Muscle of leg (tissue), 11 donors: ENCODE measurements around the gene C10orf90. TPM values are rescaled to one million over a fixed set of nuclear protein-coding genes. Genes with fewer than 3 reads are reported as not detected.

Experiments used
- DNase-seq: peaks from one replicate; pipeline ENCODE4 v3.0.0; 2013
- H3K27ac ChIP-seq: one replicate; pipeline ENCODE4 v1.5.1; 2013; ENCODE audit warnings: mild to moderate bottlenecking, low read length, control low read depth
- H3K27me3 ChIP-seq: one replicate; pipeline ENCODE4 v1.6.1; 2013; ENCODE audit warnings: low read length; ENCODE audit not compliant: control insufficient read depth, insufficient read depth
- H3K36me3 ChIP-seq: one replicate; pipeline ENCODE4 v1.6.1; 2013; ENCODE audit warnings: low read length; ENCODE audit not compliant: control insufficient read depth, insufficient read depth
- H3K4me1 ChIP-seq: one replicate; pipeline ENCODE4 v1.6.1; 2013; ENCODE audit warnings: low read length; ENCODE audit not compliant: control insufficient read depth, insufficient read depth
- H3K4me3 ChIP-seq: one replicate; pipeline ENCODE4 v1.5.1; 2013; ENCODE audit warnings: low read length, control low read depth
- H3K9me3 ChIP-seq: replicated peaks from 2 replicates; pipeline ENCODE4 v1.6.1; 2013; ENCODE audit warnings: low read depth, low read length; ENCODE audit not compliant: control insufficient read depth
- WGBS: methylation state at CpG from one replicate; pipeline ENCODE4 v1.1.5; 2013; ENCODE audit warnings: missing lambda C conversion rate; ENCODE audit not compliant: insufficient coverage; 5-methylcytosine and 5-hydroxymethylcytosine counted together
- polyA plus RNA-seq, 8 donors: library from polyadenylated mRNA; unstranded; fragments of 120-200 nt; gene quantifications; one replicate each; pipeline versions ENCODE4 v1.2.1 to v1.2.3, GENCODE V29; 2013; ENCODE audit warnings: inconsistent platforms in 1 of 8, low replicate concordance in 1 of 8; ENCODE audit not compliant: insufficient read length in 8 of 8, insufficient read depth in 1 of 8
- total RNA-seq: library from RNA; stranded (reverse); fragments of 120-200 nt; gene quantifications from one replicate; pipeline ENCODE4 v1.2.4, GENCODE V29; 2013

C10orf90 gene
- total and polyA plus RNA-seq, 9 donors, result 0.53 to 1.1 (median 0.80) TPM

DNA sequence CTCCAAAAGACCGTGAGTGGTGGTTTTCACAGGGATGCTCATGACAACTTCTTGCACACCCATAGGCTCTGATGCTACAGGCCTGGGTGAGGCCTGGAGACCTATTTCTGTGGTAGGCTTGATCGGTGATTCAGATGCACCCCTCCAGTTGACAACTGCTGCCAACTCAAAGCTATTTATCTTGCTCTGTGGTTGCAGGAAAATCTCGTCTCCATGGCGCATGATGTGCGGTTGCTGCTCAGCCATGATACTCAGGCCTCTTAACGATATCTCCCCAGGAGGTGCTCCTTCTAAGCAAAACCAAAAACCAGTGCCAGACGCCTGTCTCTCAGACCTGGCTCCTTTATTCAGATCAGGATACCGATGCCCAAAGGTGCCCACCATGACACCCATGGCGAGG, 31.4 kb downstream of the C10orf90 start:
- WGBS, result 95% methylated on average over 4 of the region's 9 CpGs
- Histone ChIP-seq H3K4me3 (no peak overlapping the region), H3K27ac (no peak overlapping the region), H3K9me3 (no peaks in the 10 kb centered on the region), H3K27me3 (no peaks in the 10 kb centered on the region), H3K36me3 (no peaks in the 10 kb centered on the region), H3K4me1 (peaks cover 3% of the 10 kb centered on the region)
- no peak for DNase-seq

DNA sequence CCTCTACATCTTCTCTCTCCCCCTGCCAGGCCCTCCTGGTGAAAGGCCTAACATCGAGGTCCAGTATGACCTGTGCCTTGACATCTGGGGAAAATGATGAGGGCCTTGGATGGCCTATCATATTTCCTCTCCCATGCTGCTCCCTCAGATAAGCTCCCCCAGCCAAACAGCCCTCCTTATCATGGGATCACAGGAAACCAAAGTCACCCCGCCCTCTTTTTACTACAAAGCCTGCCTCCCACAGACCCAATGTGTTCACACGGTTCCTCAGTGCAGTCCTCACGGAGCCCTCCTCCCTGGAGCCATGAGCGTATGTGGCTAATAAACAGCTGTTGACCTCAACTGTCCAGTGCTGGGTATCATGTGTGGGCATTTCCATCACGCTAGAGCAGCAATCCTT, 32.0 kb downstream of the C10orf90 start:
- 89% methylated on average over 3 of the region's 6 CpGs for WGBS
- no peaks in the 10 kb centered on the region for H3K27me3 ChIP-seq

DNA sequence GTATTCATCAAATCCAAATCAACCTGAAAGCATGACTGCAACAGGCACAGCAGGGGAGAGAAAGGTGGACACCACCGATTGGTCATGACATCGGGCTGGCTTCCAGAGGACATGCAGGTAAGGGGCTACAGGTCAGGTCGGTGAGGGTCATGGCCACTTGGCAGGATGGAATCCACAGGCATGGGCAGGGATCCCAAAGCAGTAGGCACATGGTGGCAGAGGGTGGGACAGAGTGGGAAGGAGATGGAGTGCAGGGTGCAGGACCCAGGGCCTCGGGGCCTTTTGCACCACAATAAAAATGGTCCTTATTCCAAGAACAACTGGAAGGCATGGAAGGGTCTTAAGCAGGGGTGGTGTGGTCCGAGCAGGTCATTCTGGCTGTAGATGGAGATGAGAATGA, 33.0 kb downstream of the C10orf90 start:
- H3K36me3 ChIP-seq, result no peaks in the 10 kb centered on the region
- WGBS, result 94% methylated on average over 4 of the region's 5 CpGs
- DNase-seq, result no peak
- H3K27me3 ChIP-seq, result no peaks in the 10 kb centered on the region
- H3K9me3 ChIP-seq, result no peaks in the 10 kb centered on the region
- peaks cover 3% of the 10 kb centered on the region for H3K4me1 ChIP-seq
- no peak overlapping the region for H3K27ac ChIP-seq
- H3K4me3 ChIP-seq, result no peak overlapping the region

More for the DNA sequence above, 32.0 kb downstream of the C10orf90 start:
- Histone ChIP-seq H3K4me1 (peaks cover 3% of the 10 kb centered on the region), H3K9me3 (no peaks in the 10 kb centered on the region), H3K36me3 (no peaks in the 10 kb centered on the region), H3K27ac (no peak overlapping the region), H3K4me3 (no peak overlapping the region)
- no peak for DNase-seq

DNA sequence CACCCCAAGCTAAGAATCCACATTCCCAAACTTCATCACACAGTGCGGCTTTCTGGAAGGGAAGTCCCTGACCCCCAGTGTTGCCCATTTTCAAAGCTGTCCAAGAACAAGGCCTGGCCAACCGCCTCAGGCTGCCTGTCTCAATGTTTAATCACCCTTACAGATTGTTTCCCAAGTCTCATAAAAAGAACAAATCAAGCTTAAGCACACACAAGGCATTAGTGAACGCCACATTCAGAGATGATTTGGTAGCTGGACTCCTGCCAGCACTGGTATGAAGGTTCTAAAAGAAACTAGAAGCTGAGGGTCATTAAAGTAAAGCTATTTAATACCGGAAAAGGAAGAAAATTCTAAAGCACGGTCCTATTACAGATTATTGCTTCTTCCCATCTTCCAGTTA, 35.6 kb downstream of the C10orf90 start:
- no peak for DNase-seq
- no peaks in the 10 kb centered on the region for H3K36me3 ChIP-seq
- H3K9me3 ChIP-seq, result no peaks in the 10 kb centered on the region
- 40% methylated on average over 1 of the region's 5 CpGs for WGBS
- peaks cover 3% of the 10 kb centered on the region for H3K4me1 ChIP-seq
- H3K27ac ChIP-seq, result no peak overlapping the region
- H3K27me3 ChIP-seq, result no peaks in the 10 kb centered on the region
- H3K4me3 ChIP-seq, result no peak overlapping the region

DNA sequence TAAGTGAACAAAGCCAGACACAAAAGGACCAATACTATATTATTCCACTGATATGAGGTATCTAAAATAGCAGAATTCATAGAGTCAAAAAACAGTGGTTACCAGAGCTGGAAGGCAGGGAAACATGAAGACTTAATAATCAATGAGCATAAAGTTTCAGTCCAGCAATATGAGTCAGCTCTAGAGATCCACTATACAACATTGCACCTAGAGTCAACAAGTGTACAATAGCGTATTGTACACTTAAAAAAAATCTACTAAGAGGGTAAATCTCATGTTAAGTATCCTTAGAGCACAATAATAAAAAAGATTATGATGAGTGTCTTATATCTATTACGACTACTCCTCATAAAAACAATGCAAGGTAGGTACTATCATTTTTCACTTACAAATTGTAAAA, 36.1 kb downstream of the C10orf90 start:
- H3K4me1 ChIP-seq, result peaks cover 3% of the 10 kb centered on the region
- no CpG with 5 or more reads among the region's 2 CpGs for WGBS
- no peaks in the 10 kb centered on the region for H3K36me3 ChIP-seq
- H3K9me3 ChIP-seq, result no peaks in the 10 kb centered on the region
- no peaks in the 10 kb centered on the region for H3K27me3 ChIP-seq
- DNase-seq, result no peak
- H3K27ac ChIP-seq, result no peak overlapping the region
- no peak overlapping the region for H3K4me3 ChIP-seq

DNA sequence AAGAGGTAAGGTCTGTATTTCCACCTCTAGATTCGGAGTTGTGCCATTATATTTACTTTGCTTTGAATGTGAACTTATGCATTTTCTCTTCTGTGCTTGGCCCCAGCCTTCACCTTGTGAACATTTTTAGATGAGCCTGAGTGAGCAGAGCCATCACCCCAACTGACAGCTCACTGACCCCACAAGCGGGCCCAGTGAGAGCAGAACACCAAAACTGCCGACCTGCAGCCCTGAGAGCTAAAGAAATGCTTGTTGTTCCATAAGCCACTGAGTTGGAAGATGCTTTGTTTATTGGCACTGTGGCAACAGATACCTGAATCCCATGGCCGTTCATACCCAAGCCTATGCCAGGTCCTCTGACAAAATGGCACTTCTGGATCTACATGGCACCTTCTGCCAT, 37.8 kb downstream of the C10orf90 start:
- DNase-seq, result no peak
- Histone ChIP-seq H3K9me3 (no peaks in the 10 kb centered on the region), H3K4me1 (peaks cover 3% of the 10 kb centered on the region), H3K27ac (no peak overlapping the region), H3K27me3 (no peaks in the 10 kb centered on the region), H3K36me3 (no peaks in the 10 kb centered on the region), H3K4me3 (no peak overlapping the region)
- 100% methylated on average over 1 of the region's 4 CpGs for WGBS

DNA sequence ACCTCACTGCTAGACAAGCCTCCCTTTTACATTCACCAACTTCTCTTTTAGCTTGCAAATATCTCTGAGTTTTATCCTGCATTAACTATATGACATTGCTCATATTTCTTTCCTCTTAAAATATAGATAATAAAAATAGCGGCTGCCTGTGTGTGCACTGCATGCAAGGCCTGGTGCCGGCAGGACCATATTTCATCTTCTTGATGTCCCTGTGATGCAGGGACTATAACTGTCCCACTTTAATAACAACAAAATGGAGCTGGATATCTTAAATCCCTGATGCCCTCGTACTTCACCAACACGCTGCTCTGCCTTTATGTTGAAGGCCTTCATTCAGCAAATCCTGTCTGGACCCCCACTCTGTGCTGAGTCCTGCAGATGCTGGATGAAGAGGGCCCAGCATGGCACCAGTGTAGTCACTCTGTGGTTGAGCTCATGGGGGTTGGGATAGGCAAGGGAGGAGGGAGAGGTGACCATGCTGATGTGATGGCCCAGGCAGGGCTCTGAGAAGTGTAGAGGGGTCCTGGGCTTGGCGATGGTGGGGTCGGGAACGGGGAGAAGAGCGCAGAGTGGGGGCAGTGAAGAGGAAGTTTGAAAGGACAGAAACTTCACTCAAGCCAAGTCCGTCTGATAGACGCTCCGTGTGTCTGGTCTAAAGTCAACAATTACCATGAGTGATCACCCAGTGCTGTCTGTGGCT, 40.4 kb downstream of the C10orf90 start:
- Histone ChIP-seq H3K4me1 (peaks cover 3% of the 10 kb centered on the region), H3K27ac (no peak overlapping the region), H3K27me3 (no peaks in the 10 kb centered on the region), H3K36me3 (no peaks in the 10 kb centered on the region), H3K4me3 (no peak overlapping the region), H3K9me3 (no peaks in the 10 kb centered on the region)
- DNase-seq, result no peak
- WGBS, result 78% methylated on average over 8 of the region's 11 CpGs

DNA sequence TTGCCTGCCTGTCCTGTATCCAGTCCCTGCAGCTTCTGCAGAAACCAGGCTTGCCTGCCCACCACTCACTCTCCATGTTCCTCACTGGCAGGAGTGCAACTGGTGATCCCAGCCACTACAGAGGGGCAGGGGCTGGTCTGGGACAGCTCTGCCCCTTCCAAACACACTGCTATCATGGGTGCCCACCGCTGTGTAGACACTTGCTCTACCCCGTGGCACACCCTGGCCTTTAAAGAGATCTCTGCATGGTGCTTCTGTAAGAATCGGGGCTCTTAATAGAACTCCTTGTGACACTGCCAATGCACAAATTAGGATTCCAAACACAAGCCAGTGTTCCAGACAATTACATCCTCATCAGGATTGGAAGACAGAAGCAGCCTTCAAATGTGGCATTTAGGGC, 41.7 kb downstream of the C10orf90 start:
- no peaks in the 10 kb centered on the region for H3K36me3 ChIP-seq
- no peaks in the 10 kb centered on the region for H3K9me3 ChIP-seq
- no peak overlapping the region for H3K4me3 ChIP-seq
- H3K27me3 ChIP-seq, result peaks cover 2% of the 10 kb centered on the region
- no peak overlapping the region for H3K27ac ChIP-seq
- no peaks in the 10 kb centered on the region for H3K4me1 ChIP-seq
- DNase-seq, result no peak
- 70% methylated on average over 3 of the region's 3 CpGs for WGBS

DNA sequence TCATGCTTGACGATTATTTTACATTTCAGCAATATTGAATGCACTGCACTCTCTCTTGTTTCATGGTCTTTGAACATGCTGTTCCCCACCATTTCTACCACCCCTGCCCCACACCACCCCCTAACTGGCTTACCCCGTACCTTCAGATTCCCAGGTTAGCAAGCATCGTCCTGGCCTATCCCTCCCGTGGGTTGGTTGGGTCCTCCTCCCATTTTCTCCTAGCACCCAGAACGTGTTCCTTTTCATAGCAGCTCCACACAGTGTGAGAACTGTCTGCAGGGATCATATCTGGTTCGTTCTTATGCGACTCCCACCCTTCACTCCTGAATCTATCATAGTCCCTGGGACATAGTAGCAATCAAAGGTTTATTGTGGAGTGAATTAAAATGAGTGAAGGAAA, 48.6 kb downstream of the C10orf90 start:
- no peaks in the 10 kb centered on the region for H3K36me3 ChIP-seq
- H3K9me3 ChIP-seq, result no peaks in the 10 kb centered on the region
- DNase-seq, result no peak
- H3K27ac ChIP-seq, result no peak overlapping the region
- H3K27me3 ChIP-seq, result peaks cover 2% of the 10 kb centered on the region
- 83% methylated on average over 4 of the region's 7 CpGs for WGBS
- no peak overlapping the region for H3K4me3 ChIP-seq
- peaks cover 3% of the 10 kb centered on the region for H3K4me1 ChIP-seq

DNA sequence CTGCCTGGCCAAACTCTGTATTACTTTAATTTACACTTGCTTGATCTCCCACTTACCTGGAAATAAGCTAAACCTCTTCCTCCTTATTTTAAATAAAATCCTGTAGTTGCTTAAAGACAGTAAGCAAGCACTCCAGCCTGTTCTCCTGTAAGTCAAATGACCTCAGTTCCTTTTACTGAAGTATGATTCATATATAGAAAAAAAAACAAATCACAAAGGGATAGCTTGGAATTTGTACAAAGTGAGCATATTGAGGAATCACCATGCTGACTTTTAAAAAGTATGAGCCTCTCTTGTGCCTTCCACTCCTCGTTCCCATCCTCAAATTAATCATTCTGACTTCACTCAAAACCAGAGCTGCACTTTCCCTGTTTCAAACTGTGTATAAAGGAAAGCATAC, 52.0 kb downstream of the C10orf90 start:
- Histone ChIP-seq H3K36me3 (no peaks in the 10 kb centered on the region), H3K4me3 (no peak overlapping the region), H3K4me1 (peaks cover 3% of the 10 kb centered on the region), H3K9me3 (no peaks in the 10 kb centered on the region), H3K27me3 (peaks cover 2% of the 10 kb centered on the region), H3K27ac (no peak overlapping the region)
- 0% methylated on average over 1 of the region's 1 CpG for WGBS
- DNase-seq, result peak; percentile 74

DNA sequence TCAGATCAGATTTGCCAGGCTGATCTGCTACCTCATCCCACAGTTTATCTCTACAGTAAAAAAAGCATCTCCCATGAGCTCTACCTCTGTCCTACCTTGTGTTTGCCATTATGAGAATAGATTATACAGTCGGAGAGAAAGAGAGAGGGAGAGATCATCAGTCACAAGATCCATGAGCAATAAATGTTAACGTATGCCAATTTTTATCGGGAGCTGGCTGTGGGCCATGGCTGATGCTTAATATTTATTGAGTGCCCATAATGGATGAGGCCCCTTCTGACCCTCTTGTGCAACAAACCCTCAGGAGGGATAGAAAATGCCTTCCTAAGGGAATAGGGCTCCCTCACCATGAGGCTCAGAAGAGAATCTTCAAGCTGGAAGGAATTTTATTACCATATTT, 52.8 kb downstream of the C10orf90 start:
- Histone ChIP-seq H3K36me3 (no peaks in the 10 kb centered on the region), H3K27ac (no peak overlapping the region), H3K9me3 (no peaks in the 10 kb centered on the region), H3K4me1 (peaks cover 3% of the 10 kb centered on the region), H3K4me3 (no peak overlapping the region), H3K27me3 (peaks cover 2% of the 10 kb centered on the region)
- DNase-seq, result no peak
- WGBS, result 20% methylated on average over 1 of the region's 3 CpGs
